Trophoblast cell (in vitro differentiated cells and primary cell): Measurements from ENCODE around the gene ROBO1.

Experiments
- DNase-seq, 2 donors: peaks; one replicate each; pipeline ENCODE4 v3.0.0-alpha.2; 2016
- H2AFZ ChIP-seq: 2 replicates; pipeline ENCODE4 v1.6.1; 2013; ENCODE audit warnings: low read length, moderate library complexity, mild to moderate bottlenecking; ENCODE audit not compliant: insufficient read depth, poor library complexity
- H2AK5ac ChIP-seq: 2 replicates; pipeline ENCODE4 v1.6.1; 2013; ENCODE audit warnings: mild to moderate bottlenecking, low read length
- H2BK120ac ChIP-seq: 2 replicates; pipeline ENCODE4 v1.6.1; 2013; ENCODE audit warnings: low read length, mild to moderate bottlenecking, moderate library complexity; ENCODE audit not compliant: insufficient read depth, poor library complexity
- H2BK12ac ChIP-seq: 2 replicates; pipeline ENCODE4 v1.6.1; 2013; ENCODE audit warnings: mild to moderate bottlenecking, low read length, moderate library complexity
- H2BK5ac ChIP-seq: 2 replicates; pipeline ENCODE4 v1.6.1; 2013; ENCODE audit warnings: low read length, low read depth, moderate library complexity, mild to moderate bottlenecking; ENCODE audit not compliant: poor library complexity
- H3K14ac ChIP-seq: 2 replicates; pipeline ENCODE4 v1.6.1; 2013; ENCODE audit warnings: mild to moderate bottlenecking, low read length
- H3K18ac ChIP-seq: 2 replicates; pipeline ENCODE4 v1.6.1; 2013; ENCODE audit warnings: mild to moderate bottlenecking, low read length
- H3K23ac ChIP-seq: 2 replicates; pipeline ENCODE4 v1.6.1; 2013; ENCODE audit warnings: low read length
- H3K27ac ChIP-seq: 2 replicates; pipeline ENCODE4 v1.5.1; 2013; ENCODE audit warnings: low read depth, mild to moderate bottlenecking, inconsistent platforms, low read length, moderate library complexity
- H3K27me3 ChIP-seq: 2 replicates; pipeline ENCODE4 v1.6.1; 2013; ENCODE audit warnings: inconsistent platforms, mild to moderate bottlenecking, low read length, moderate library complexity; ENCODE audit not compliant: insufficient read depth
- H3K36me3 ChIP-seq, 2 experiments: 1 replicate in 1 of 2; 2 replicates in 1 of 2; pipeline ENCODE4 v1.6.1; 2013; ENCODE audit warnings: low read length in 2 of 2, mild to moderate bottlenecking in 2 of 2, moderate library complexity in 1 of 2; ENCODE audit not compliant: insufficient read depth in 2 of 2, control insufficient read depth in 1 of 2
- H3K4ac ChIP-seq: 2 replicates; pipeline ENCODE4 v1.6.1; 2013; ENCODE audit warnings: low read depth, mild to moderate bottlenecking, low read length, moderate library complexity
- H3K4me1 ChIP-seq, 2 experiments: 1 replicate in 1 of 2; 2 replicates in 1 of 2; pipeline ENCODE4 v1.6.1; 2013; ENCODE audit warnings: low read length in 2 of 2, mild to moderate bottlenecking in 2 of 2, moderate library complexity in 1 of 2; ENCODE audit not compliant: insufficient read depth in 2 of 2, control insufficient read depth in 1 of 2
- H3K4me2 ChIP-seq: 2 replicates; pipeline ENCODE4 v1.6.1; 2013; ENCODE audit warnings: inconsistent platforms, mild to moderate bottlenecking, low read length, moderate library complexity
- H3K4me3 ChIP-seq: 2 replicates; pipeline ENCODE4 v1.5.1; 2013; ENCODE audit warnings: mild to moderate bottlenecking, low read depth, low read length, inconsistent platforms
- H3K79me1 ChIP-seq: one replicate; pipeline ENCODE4 v1.6.1; 2013; ENCODE audit warnings: low read length
- H3K79me2 ChIP-seq: 2 replicates; pipeline ENCODE4 v1.6.1; 2013; ENCODE audit warnings: low read length, mild to moderate bottlenecking; ENCODE audit not compliant: control insufficient read depth, insufficient read depth, poor library complexity
- H3K9ac ChIP-seq: 2 replicates; pipeline ENCODE4 v1.6.1; 2013; ENCODE audit warnings: mild to moderate bottlenecking, low read length
- H3K9me3 ChIP-seq: 2 replicates; pipeline ENCODE4 v1.6.1; 2013; ENCODE audit warnings: low read depth, mild to moderate bottlenecking, control low read depth, inconsistent platforms, low read length; ENCODE audit not compliant: insufficient read depth
- H4K12ac ChIP-seq: 2 replicates; pipeline ENCODE4 v1.6.1; 2013; ENCODE audit warnings: low read depth, mild to moderate bottlenecking, low read length, moderate library complexity
- H4K8ac ChIP-seq: 2 replicates; pipeline ENCODE4 v1.6.1; 2013; ENCODE audit warnings: low read depth, mild to moderate bottlenecking, low read length, moderate library complexity
- H4K91ac ChIP-seq: one replicate; pipeline ENCODE4 v1.6.1; 2013; ENCODE audit warnings: low read depth, mild to moderate bottlenecking, low read length, moderate library complexity
- WGBS: extraction: QIAGEN DNeasy Blood & Tissue Kit; methylation state at CpG from one replicate; pipeline ENCODE4 v1.1.7; 2013; ENCODE audit warnings: missing lambda C conversion rate; ENCODE audit not compliant: insufficient read length, insufficient coverage; ENCODE audit errors: extremely low coverage; 5-methylcytosine and 5-hydroxymethylcytosine counted together

ROBO1 gene

GRCh38 chr3:78912259-78912658 is 855.5 kb downstream of the ROBO1 start:
- no CpG with 5 or more reads among the region's 5 CpGs for WGBS

GRCh38 chr3:78911394-78911793 is 856.4 kb downstream of the ROBO1 start:
- no CpG with 5 or more reads among the region's 4 CpGs for WGBS
- Histone ChIP-seq H2AK5ac (no peak overlapping the region), H2BK12ac (no peak overlapping the region), H3K4me1 (no peaks in the 10 kb centered on the region), H4K12ac (no peak overlapping the region), H3K79me1 (no peaks in the 10 kb centered on the region), H3K9ac (no peak overlapping the region), H2BK5ac (no peak overlapping the region), H3K4me2 (no peak overlapping the region), H4K91ac (no peak overlapping the region), H2BK120ac (no peak overlapping the region), H3K4me3 (no peak overlapping the region), H2AFZ (no peak overlapping the region), H3K36me3 (no peaks in the 10 kb centered on the region), H3K79me2 (no peaks in the 10 kb centered on the region), H3K9me3 (no peaks in the 10 kb centered on the region), H3K14ac (no peak overlapping the region), H3K4ac (no peak overlapping the region), H3K27ac (no peak overlapping the region), H3K18ac (no peak overlapping the region), H4K8ac (no peak overlapping the region), H3K27me3 (no peaks in the 10 kb centered on the region), H3K23ac (no peak overlapping the region)
- DNase-seq, result no peak

More at GRCh38 chr3:78912259-78912658, 855.5 kb downstream of the ROBO1 start:
- Histone ChIP-seq H3K27ac (no peak overlapping the region), H3K18ac (no peak overlapping the region), H3K27me3 (no peaks in the 10 kb centered on the region), H3K4me3 (no peak overlapping the region), H3K23ac (no peak overlapping the region), H4K8ac (no peak overlapping the region), H2AFZ (no peak overlapping the region), H3K9me3 (no peaks in the 10 kb centered on the region), H3K4me2 (no peak overlapping the region), H2BK120ac (no peak overlapping the region), H3K79me1 (no peaks in the 10 kb centered on the region), H3K36me3 (no peaks in the 10 kb centered on the region), H3K4me1 (no peaks in the 10 kb centered on the region), H4K12ac (no peak overlapping the region), H2BK5ac (no peak overlapping the region), H3K14ac (no peak overlapping the region), H2BK12ac (no peak overlapping the region), H3K79me2 (no peaks in the 10 kb centered on the region), H3K4ac (no peak overlapping the region), H4K91ac (no peak overlapping the region), H3K9ac (no peak overlapping the region), H2AK5ac (no peak overlapping the region)
- peak in 1 of 2 donors; percentile 38 for DNase-seq

- H3K79me1 ChIP-seq, result no peaks in the 10 kb centered on the region
- no peaks in the 10 kb centered on the region for H3K79me2 ChIP-seq
- H4K91ac ChIP-seq, result no peak overlapping the region
- H4K8ac ChIP-seq, result no peak overlapping the region
- H3K27me3 ChIP-seq, result no peaks in the 10 kb centered on the region
- no peak overlapping the region for H3K23ac ChIP-seq
- H3K4me3 ChIP-seq, result no peak overlapping the region
- no peak overlapping the region for H2BK5ac ChIP-seq
- WGBS, result no CpG with 5 or more reads among the region's 3 CpGs
- H3K9me3 ChIP-seq, result no peaks in the 10 kb centered on the region
- no peak overlapping the region for H3K14ac ChIP-seq
- H2BK120ac ChIP-seq, result no peak overlapping the region
- H3K4me2 ChIP-seq, result no peak overlapping the region
- H3K27ac ChIP-seq, result no peak overlapping the region
- H3K9ac ChIP-seq, result no peak overlapping the region
- no peak for DNase-seq
- H2BK12ac ChIP-seq, result no peak overlapping the region
- H4K12ac ChIP-seq, result no peak overlapping the region
- no peak overlapping the region for H3K18ac ChIP-seq
- H3K4me1 ChIP-seq, result no peaks in the 10 kb centered on the region
- no peaks in the 10 kb centered on the region for H3K36me3 ChIP-seq
- no peak overlapping the region for H3K4ac ChIP-seq
- no peak overlapping the region for H2AK5ac ChIP-seq
- H2AFZ ChIP-seq, result no peak overlapping the region
Observed at GRCh38 chr3:78908236-78908635, 859.6 kb downstream of the ROBO1 start.

DNA sequence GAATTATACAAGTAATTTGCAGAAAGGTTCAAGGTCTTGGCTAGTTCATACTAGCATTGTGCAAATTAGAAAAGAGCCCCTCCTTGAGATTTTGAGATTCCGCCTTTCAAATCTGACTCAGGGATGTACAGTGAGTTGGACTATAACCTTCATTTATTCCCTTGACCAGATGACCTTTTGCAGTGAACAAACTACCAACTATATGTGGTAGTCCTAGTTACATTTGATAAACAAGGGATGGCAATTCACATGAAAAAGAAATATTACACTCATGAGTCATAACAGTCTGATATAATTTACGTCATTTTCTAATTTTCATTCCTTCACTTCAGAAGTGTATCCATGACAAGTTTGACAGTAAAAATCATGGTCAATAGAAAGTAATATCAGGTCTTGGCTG is 860.4 kb downstream of the ROBO1 start:
- no peak overlapping the region for H3K4me3 ChIP-seq
- no peak overlapping the region for H3K18ac ChIP-seq
- DNase-seq, result no peak
- no peaks in the 10 kb centered on the region for H3K9me3 ChIP-seq
- H2BK120ac ChIP-seq, result no peak overlapping the region
- H3K14ac ChIP-seq, result no peak overlapping the region
- H3K27me3 ChIP-seq, result no peaks in the 10 kb centered on the region
- H3K4me1 ChIP-seq, result no peaks in the 10 kb centered on the region
- H3K79me1 ChIP-seq, result no peaks in the 10 kb centered on the region
- no peak overlapping the region for H3K4me2 ChIP-seq
- no peak overlapping the region for H3K27ac ChIP-seq
- no peak overlapping the region for H2AFZ ChIP-seq
- H3K79me2 ChIP-seq, result no peaks in the 10 kb centered on the region
- H2AK5ac ChIP-seq, result no peak overlapping the region
- no peak overlapping the region for H4K91ac ChIP-seq
- no peak overlapping the region for H2BK5ac ChIP-seq
- H3K9ac ChIP-seq, result no peak overlapping the region
- no peaks in the 10 kb centered on the region for H3K36me3 ChIP-seq
- no peak overlapping the region for H3K23ac ChIP-seq
- no peak overlapping the region for H4K8ac ChIP-seq
- H2BK12ac ChIP-seq, result no peak overlapping the region
- H4K12ac ChIP-seq, result no peak overlapping the region
- WGBS, result no CpG with 5 or more reads among the region's 2 CpGs
- H3K4ac ChIP-seq, result no peak overlapping the region
